NCI-H128 (cell line): ENCODE results near the gene CCDC9.
A peak's percentile ranks its signal among the peaks of the same experiment; 100 is the strongest.
"Not testable (repeated sequence)": the region's sequence is repeated elsewhere in the genome, so short reads cannot be mapped to it uniquely, and the experiment has no call there.

Experiments used
- DNase-seq: peaks from one replicate; lab custom pipeline; 2025; ENCODE audit not compliant: unreplicated experiment; lab: John Stamatoyannopoulos, UW

CCDC9 gene

GRCh38 chr19:47283405-47284059 lies 27.2 kb downstream of the CCDC9 start:
- no peak for DNase-seq

GRCh38 chr19:47284324-47284899 lies 28.1 kb downstream of the CCDC9 start:
- peak; percentile 5 for DNase-seq

- DNase-seq = peak; percentile 90
These were observed 39.7 kb downstream of the CCDC9 start for GRCh38 chr19:47296036-47296435.

GRCh38 chr19:47300867-47301266 lies 44.5 kb downstream of the CCDC9 start:
- DNase-seq = not testable (repeated sequence)

- DNase-seq = no peak
These were observed 45.9 kb downstream of the CCDC9 start for GRCh38 chr19:47302249-47302648.

- DNase-seq = no peak
These were observed 47.6 kb downstream of the CCDC9 start for GRCh38 chr19:47303966-47304365.

GRCh38 chr19:47305309-47305751 lies 49.0 kb downstream of the CCDC9 start:
- DNase-seq = peak; percentile 11

GRCh38 chr19:47306303-47306702 lies 50.0 kb downstream of the CCDC9 start:
- DNase-seq = no peak

- no peak for DNase-seq
These were observed 52.7 kb downstream of the CCDC9 start for GRCh38 chr19:47309038-47309437.

- no peak for DNase-seq
These were observed 53.3 kb downstream of the CCDC9 start, which contains the start of gene C5AR1 for GRCh38 chr19:47309608-47310007. TSS of gene C5AR1 (plus strand) at chr19:47309861. CDS start at chr19:47309896, 35 bp downstream.

GRCh38 chr19:47310323-47310722 lies 54.0 kb downstream of the CCDC9 start:
- no peak for DNase-seq

GRCh38 chr19:47310819-47311218 lies 54.5 kb downstream of the CCDC9 start:
- DNase-seq = no peak

GRCh38 chr19:47312366-47313006 lies 56.2 kb downstream of the CCDC9 start:
- DNase-seq = no peak

- DNase-seq = no peak
These were observed 57.5 kb downstream of the CCDC9 start for GRCh38 chr19:47313754-47314295.

- no peak for DNase-seq
These were observed 58.9 kb downstream of the CCDC9 start for GRCh38 chr19:47315125-47315821.

- DNase-seq = no peak
These were observed 60.2 kb downstream of the CCDC9 start for GRCh38 chr19:47316513-47316912.

GRCh38 chr19:47319923-47320871 lies 63.9 kb downstream of the CCDC9 start:
- DNase-seq = no peak
